B cell (primary cell): Measurements from ENCODE around the gene PTGER2.

Experiments
- CTCF ChIP-seq: fragments of 200-600 bp; IDR thresholded peaks from one replicate; pipeline ENCODE4 v1.8.0; 2022; ENCODE audit warnings: antibody characterized with exemption, mild to moderate bottlenecking
- EZH2 ChIP-seq: IDR thresholded peaks from 2 replicates; pipeline ENCODE4 v1.6.1; 2012; ENCODE audit warnings: borderline replicate concordance, low read depth, mild to moderate bottlenecking, moderate library complexity, low read length; ENCODE audit not compliant: insufficient read depth, poor library complexity, severe bottlenecking

DNA sequence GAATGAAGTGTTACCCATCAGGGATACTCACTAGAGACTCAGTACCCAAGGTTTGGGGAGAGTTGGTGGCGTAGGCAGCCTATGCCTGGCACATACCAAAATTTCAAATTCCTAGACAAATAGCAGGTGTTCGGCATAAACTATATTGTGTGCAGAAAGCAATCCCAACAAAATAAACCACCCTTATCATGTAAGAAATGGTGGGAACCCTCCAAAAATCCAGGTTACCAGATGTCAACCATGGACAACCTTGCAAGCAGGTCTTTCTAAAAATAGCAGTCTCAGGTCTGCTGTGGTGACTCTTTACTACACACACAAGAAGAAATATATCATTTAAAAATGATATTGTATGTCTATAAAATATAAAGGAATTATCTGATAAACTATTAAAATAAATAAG, 17.7 kb upstream of the PTGER2 start:
- TF ChIP-seq EZH2 (no peak), CTCF (no peak)
